Activated T-helper 1 cell treated with anti-CD3 and anti-CD28 coated beads, Interleukin-2, amount 50 U/mL, for 16 hours (primary cell): ENCODE data around the gene SCN3B.
A peak's percentile ranks its signal among the peaks of the same experiment; 100 is the strongest.

Source experiments
- DNase-seq, 2 donors: peaks; one replicate each; pipeline ENCODE4 v3.0.0-alpha.2; 2020; ENCODE audit warnings: low read depth in 1 of 2, low spot score in 1 of 2

SCN3B gene

GRCh38 chr11:123659311-123659710 lies 4.9 kb upstream of the SCN3B start:
- no peak for DNase-seq

GRCh38 chr11:123653827-123654565 lies 428 bp downstream of the SCN3B start:
- no peak for DNase-seq

DNA sequence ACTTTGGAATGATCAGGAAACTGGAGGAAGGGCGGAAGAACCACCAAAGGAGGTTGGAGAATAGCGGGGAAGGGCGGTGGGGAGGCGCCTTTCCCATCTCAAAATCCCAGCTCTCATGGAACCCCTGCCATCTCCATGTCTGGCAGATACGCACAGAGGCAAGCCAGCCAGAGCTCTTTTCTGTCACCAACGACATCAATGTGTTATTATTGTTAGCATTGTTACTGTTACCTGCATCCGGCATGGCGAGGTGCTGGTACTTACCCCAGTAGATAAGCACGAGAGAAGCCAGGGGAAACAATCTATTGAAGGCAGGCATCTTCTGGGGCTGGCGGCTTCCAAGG lies 969 bp downstream of the SCN3B start:
- DNase-seq, result no peak

- no peak for DNase-seq
Observed at GRCh38 chr11:123652599-123652998, 1.8 kb downstream of the SCN3B start.

DNA sequence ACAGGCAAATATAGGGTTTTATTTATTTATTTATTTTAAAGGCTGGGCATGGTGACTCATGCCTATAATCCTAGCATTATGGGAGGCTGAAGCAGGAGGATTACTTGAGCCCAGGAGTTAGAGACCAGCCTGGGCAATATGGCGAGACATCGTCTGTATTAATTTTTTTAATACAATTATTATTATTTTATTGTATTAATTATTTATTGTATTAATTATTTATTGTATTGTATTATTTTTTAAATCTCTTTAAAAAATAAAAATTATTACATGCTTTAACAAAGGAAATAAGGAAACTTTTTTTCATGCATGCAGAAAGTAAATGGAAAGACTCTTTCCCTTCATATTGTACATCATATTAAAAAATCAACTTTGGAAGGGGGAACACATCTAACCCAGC lies 3.5 kb downstream of the SCN3B start:
- no peak for DNase-seq

GRCh38 chr11:123645286-123645975 lies 9.0 kb downstream of the SCN3B start:
- no peak for DNase-seq

DNA sequence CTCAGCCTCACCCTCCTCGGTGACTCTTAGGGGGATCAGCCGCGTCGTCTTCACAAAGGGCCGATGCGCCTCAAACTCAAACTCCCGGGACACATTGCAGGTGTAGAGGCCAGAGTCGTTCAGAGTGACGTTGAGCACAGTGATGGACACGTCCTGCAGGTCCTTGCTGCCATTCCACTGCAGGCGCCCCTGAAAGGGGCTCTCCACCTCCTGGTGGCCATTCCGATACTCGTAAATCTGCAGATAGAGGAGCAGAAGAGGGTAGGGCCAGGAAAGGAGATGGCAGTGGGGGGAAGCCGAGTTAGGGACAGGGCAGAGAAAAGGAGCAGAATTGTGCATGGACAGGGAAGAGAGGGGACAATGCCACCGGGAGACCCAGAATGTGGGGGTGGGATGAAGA lies 12.0 kb downstream of the SCN3B start:
- no peak for DNase-seq

- DNase-seq, result no peak
Observed at GRCh38 chr11:123641495-123641840, 13.0 kb downstream of the SCN3B start.

- peak in 1 of 2 donors; percentile 22 for DNase-seq
Observed at GRCh38 chr11:123640677-123641494, 13.5 kb downstream of the SCN3B start.

DNA sequence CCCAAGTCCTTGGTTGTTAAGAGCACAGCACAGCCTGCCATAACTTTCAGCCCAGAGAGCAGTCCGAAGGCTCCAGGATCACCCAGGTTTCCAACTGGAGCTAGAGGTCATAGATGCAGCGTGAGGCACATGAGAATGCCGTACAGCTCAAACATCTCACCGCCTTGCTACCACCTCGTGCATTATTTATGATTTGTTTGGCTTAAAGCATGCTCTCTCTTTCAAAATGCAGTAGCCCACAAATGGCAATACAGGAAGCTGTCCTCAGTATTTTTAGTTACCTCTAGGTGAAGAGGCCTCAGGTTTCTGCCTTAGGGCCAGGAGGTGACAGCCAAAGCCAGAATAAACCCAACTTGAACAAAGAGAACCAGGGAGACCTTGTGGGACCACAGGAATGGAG lies 14.4 kb downstream of the SCN3B start:
- DNase-seq, result no peak

DNA sequence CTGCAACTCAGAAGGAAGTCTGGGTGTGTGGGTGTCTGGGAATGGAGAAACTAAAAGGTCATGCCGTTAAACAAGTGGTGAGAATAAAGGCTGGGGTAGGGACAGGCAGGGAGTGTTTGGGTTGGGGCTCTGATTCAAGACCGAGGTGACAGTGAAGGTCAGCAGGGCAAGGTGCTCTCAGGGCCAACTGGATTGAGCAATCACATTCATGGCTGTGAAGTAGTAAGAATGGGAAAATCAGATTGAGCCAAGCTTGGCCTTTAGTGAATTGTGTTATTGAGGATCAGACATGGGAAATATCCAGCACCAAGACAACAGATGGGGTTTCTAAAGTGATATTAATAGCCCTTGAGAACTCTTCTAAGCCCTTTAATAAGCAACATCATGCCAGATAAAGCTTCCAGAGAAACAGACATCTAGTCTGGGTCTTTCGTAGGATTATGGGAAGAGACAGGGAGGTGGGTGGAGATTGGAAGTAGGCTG lies 24.3 kb downstream of the SCN3B start:
- DNase-seq, result no peak

DNA sequence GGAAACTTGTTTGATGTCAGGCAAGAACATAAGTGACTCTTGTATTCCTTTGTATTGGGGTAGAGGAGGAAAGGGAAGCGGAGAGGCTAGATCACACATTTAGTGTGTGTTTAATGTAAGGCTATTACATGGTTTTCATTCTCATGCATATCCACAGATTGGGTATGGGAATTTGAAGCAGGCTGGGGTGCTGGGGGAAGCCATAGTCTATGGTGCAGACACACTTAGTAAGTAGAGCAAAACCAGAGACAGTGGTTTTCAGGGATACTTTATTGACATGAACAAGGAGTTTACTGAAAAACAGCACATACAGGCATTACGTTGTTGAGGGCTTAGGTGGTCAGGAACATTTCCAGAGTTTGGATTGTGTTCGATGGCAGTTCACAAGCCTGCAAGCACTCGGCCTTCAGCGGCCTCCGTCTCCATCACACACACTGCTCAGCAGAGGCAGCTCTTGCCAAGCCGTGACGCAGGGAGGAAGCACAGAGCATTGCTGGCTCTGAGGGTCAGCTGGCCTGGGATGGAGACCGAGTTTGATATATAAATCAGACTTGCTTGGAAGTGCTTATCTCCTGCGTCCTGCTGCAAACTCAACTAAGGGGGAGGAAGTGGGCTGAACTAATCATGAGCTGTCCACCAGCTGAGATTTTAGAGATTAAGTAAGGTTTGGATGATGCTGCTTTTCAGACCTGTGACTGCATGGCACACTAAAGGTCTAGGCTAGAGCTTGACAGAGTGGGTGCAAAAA lies 25.3 kb downstream of the SCN3B start:
- no peak for DNase-seq

DNA sequence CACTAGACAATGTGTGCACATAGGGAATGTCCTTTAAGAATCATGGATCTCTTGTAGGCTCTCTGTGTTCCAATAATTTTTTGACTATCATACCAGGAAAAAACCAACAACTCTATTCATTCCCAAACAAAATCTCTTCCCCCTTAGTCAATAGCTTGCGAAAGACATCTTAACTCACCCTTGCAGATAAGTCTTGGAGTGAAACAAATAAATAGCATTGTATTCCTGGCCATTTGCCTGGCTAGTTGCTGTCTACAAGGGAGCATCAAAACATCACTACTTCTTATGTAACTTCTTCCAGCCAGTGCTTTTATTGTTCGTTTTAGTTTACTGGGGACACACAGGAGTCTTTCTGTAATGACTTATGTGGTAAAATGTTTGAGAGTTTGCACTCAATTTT lies 29.4 kb downstream of the SCN3B start:
- no peak for DNase-seq

- DNase-seq, result no peak
Observed at GRCh38 chr11:123622576-123622975, 31.8 kb downstream of the SCN3B start.

- no peak for DNase-seq
Observed at GRCh38 chr11:123616505-123617198, 37.8 kb downstream of the SCN3B start.

DNA sequence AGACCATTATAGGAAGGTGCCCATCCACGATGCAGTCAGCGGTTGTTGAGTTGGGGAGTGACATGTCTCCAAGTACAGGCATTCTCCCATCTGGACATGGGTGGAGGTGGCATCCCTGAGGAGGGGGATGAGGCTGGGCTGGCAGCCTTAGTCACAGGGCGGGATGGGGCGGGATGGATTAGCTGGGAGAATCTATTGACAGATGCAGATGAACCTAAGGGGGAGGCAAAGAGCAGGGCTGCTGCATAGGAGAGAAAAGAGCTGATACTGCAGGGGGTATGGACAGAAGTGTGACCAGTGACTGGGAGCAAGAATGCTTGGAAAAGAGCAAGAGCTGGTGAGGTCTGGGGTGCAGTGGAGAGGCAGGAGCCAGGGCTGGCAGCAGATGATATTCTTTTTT lies 42.7 kb downstream of the SCN3B start:
- no peak for DNase-seq

GRCh38 chr11:123608945-123609344 lies 45.5 kb downstream of the SCN3B start:
- DNase-seq, result no peak

DNA sequence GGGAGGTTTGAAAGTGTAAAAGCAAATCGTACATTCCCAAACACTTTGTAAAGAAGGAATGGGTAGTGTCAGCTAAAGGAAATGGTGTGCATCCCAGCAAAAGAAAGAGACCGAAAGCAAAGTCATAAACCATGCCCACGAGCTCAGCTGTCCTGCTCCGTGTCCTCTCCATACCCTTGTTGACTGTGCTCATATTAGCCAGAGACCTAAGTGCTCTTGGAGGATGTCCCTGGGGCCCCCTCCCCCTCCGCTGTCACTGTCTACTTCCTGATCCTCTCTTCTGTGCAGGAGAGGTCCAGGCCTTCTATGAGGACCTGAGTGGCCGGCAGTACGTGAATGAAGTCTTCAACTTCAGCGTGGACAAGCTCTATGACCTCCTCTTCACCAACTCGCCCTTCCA lies 46.1 kb downstream of the SCN3B start:
- no peak for DNase-seq

GRCh38 chr11:123607781-123608180 lies 46.6 kb downstream of the SCN3B start:
- no peak for DNase-seq

GRCh38 chr11:123603666-123604065 lies 50.8 kb downstream of the SCN3B start:
- no peak for DNase-seq

- DNase-seq, result no peak
Observed at GRCh38 chr11:123601743-123602142, 52.7 kb downstream of the SCN3B start.
